HG02678 (cell line): ENCODE results near the gene TMEM11.
A peak's percentile ranks its signal among the peaks of the same experiment; 100 is the strongest.

ENCODE experiments used
- ATAC-seq: cut with Tn5 transposase; IDR thresholded peaks from one replicate; pipeline ENCODE4 v1.9.1; 2021; ENCODE audit warnings: mild to moderate bottlenecking, moderate library complexity; ENCODE audit not compliant: unreplicated experiment

Gene TMEM11, protein sequence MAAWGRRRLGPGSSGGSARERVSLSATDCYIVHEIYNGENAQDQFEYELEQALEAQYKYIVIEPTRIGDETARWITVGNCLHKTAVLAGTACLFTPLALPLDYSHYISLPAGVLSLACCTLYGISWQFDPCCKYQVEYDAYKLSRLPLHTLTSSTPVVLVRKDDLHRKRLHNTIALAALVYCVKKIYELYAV

DNA sequence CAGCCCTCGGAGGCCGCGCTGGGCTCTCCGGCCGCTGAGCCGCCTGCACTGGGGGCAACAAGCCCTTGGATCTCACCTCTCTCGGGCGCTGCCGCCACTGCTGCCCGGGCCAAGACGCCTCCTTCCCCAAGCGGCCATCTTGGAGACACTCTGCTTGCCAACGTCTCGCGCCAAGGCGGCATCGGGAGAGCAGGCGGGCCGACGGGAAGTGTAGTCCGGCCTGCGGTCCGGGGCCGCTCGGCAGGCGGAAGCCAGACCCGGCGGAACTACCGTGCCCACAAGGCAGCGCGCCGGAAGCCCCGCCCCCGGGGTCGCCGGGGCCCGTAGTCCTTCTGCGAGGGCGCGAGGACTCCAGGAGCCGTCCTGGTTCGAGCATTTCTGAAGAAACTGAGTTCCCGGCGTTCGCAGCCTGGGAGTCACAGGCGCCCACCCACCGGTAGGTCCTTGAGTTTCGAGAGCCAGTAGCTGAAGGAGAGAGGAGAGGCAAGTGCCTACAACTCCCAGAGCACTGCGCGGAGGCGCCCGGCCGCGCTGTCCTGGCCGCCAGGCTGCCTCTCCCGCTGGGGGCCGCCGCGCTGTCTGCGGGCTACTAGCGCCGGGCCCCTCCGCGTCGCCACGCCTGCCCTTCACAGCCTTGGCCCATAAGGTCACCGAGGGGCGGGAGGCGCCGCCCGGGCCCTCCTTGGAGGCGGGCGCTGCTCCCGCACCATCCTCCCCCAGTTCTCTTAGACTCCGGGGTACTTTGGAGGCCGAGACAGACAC is at the start of gene TMEM11:
TMEM11 (minus strand) TSS at position 147 of the 762 bp plus-strand sequence; CDS start at position 138, 9 bp downstream.
- ATAC-seq = peak; percentile 83

DNA sequence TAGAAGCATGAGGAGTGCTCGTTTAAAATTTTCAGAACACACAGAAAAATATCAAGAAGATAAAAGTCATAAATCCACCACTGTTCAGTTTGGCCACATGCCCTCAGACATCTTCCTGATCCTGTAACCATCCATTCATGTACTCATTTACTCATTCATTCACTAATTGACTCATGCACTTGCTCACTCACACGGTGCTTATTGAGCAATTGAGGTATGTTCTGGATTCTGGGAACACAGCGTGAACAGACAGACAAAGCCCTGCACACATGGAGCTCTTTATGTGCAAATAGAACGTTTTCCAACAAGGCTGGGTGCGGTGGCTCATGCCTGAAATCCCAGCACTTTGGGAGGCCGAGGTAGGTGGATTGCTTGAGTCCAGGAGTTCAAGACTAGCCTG is 49.4 kb upstream of the TMEM11 start:
- ATAC-seq = no peak

DNA sequence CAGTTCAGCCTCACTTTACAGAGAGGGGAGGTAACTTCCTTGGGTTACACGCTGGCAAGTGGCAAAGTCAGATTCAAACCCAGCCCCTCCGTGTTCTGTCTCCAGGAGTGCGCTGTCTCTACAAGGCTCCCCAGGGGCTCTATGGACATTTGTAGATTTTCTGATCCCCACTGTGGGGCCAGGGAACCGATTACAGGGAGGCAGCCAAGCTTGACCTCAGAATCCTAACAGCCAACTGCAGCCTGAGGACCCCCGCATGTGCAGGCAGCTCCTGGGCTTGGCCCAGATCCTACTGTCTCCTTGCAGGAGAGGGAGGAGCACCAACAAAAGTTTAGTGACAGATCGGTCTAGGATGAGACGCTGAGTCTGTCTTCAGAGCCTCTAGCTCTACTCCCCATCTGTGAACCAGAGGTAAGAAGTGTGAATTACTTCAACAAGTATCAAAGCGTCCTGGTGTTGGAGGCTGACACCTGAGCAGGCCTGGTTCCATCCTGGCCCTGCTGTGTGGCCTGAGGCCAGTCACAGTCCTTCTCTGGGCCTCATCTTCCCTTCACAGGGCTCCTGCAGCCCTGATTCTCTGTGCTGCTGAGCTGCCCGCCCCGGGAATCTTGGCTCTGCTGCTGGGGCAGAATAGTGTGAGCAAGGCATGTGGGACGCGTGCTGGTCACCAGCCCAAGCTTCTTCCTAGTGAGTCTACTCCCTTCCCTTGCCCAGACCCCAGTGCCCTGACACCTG is 48.5 kb upstream of the TMEM11 start:
- ATAC-seq = no peak

DNA sequence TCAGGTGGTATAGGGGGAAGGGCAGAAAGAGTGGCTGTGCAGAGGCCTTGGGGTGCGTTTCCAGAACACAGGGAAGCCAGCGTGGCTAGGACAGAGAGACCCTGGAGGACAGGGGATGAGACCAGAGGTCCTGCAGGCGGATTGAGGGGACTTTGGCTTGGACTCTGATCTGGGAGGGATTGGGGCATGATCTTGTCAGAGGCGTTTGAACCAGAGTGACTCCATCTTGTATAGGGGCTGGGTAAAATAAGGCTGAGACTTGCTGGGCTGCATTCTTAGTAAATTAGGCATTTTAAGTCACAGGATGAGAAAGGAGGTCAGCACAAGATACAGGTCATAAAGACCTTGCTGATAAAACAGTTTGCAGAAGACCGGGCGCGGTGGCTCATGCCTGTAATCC is 44.6 kb upstream of the TMEM11 start:
- ATAC-seq = no peak

DNA sequence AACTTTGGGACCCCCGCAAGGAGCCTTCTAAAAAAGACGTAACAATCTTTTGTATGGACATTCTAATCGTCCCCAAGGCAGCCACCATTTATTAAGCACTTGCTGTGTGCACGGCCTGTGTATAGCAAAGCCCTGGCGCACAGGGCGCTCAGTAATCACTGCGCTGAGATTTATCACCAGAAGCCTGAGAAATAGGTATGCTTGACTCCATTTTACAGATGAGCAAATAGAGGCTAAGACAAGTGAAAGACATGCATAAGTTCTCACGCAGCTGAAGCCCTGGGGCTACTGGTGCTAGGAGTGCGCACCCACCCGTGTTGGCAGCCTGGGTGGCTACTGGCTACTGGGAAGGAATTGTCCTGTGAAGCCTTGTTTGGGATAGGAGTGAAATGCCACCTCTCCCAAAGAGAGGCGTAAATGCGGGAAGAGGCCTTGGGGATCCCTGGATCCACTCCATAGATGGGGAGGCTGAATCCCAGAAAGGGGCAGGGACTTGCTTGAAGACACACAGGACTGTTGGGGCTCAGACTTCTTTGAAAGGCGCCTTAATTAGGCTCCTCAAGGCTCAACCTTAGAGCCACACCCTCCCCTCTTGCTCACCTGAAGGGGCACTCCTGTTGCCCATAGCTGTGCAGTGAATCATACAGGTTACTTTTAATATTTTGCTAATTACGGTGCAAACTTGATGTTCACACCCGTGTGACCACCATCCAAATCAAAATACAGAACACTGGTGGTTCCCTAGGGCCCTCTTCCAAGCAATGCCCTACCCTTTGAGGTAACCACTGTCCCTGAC is 39.9 kb upstream of the TMEM11 start:
- no peak for ATAC-seq

DNA sequence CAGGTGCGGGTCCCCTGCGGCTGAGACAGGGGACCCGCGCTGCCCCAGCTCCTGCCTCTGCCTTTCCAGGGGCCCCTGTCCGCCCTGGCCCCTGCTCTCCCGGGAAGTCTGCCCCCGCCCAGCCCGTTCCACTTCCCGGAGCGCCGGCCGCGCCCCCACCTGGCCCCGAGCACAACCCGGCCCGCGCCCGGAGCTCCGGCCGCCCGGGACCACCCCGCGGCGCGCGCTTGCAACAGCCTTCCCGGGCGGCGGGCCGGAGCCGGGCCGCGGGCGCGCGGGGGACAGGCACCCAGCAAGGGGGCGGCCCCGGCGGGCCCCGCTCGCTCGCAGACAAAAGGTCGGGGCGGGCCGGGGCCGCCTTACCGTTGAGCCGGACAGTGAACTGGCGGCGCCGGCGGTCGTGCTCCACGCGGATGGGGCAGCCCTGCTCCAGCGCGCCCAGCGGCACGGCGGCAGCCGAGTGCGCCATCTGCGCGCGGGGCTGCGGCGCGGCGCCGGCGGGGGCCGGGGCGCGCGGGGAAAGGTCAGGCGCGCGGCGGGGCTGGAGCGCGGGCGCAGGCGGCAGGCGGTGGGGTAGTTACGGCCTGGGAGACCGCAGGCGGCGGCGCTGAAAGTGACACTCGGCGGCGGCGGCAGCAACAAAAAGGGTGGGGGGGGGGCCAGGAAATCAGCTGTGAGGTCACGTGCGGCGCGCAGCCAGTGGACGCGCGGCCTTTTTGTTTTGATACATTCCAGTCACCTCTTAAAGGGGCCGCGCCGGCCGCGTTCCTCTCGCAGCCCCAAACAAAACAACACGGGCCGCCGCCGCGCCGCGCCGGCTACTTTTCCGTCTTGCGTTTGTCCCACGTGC is 39.1 kb upstream of the TMEM11 start, which contains the start of gene NATD1:
NATD1 (minus strand) TSS at position 615 of the 850 bp plus-strand sequence; CDS start at position 469, 146 bp downstream.
- ATAC-seq = peak; percentile 80

DNA sequence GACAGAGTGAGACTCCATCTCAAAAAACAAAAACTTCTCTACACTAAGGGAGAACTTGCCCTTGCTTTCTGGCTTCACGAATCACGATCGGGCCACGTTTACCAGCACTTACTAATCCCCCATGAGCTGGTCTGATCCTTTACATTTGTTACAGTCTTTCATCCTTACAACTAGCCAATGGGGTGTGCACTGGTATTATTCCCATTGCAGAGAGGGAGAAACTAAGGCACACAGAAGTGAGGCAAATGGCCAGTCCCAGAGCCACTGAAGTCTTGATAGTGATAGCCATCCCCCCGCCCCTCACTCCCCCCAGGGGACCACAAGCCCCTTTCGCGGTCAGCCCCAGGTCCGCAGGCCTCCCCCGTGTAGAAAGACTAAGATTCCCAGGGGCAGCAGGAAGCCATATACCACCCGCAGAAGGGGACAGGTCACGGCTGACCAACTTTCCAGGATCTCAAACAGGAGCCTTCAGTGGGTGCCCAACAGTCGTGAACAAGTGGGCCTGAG is 38.4 kb upstream of the TMEM11 start:
- ATAC-seq = no peak

DNA sequence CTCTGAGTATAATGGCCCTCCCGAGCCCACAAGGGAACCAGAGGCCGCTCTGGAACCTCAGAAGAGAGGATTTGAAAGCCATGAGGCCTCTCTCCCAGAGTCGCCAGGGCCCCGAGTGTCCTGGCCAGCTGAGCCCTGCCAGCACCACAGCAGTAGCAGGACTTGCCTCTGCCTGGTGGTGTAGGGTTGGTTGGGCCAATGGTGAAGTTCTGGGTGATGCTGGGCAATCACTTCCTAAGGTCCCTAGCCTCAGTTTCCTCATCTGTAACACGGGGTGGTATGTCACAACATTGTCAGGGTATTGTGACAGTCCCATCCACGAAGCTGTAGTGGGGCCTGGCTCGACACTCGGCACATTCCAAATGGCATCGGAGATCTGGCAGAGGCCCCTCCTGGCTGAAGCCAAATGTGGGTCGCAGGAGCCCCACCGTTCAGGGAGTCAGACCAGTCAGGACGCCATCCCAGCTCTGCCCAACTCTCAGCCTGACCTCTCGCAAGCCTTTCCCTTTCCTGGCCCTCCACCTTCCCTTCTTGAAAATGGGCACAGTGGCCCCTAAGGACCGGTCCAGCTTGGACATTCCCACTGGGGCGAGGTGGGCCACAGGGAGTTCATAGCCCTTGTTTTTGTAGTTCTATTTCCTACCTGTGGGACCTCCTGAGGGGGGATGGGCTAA is 37.5 kb upstream of the TMEM11 start:
- ATAC-seq = no peak

DNA sequence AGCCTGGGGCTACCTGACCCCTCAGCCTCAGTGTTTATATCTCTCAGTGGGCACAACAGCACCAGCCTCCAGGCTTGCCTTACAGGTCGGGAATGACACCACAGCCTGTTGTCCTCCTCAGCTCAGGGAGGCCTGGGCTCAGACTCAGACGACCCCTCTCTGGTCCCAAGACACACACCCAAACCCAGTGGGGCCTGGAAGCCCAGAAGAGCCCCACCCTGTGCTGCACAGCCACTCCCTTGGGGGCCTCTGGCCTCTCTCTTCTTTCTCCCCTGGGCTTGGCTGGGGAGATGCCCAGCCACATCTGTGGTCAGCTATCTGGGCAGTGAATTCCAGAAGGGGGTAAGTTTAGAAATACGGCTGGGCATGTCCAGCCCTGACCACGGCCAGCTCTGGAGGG is 36.9 kb upstream of the TMEM11 start:
- no peak for ATAC-seq

DNA sequence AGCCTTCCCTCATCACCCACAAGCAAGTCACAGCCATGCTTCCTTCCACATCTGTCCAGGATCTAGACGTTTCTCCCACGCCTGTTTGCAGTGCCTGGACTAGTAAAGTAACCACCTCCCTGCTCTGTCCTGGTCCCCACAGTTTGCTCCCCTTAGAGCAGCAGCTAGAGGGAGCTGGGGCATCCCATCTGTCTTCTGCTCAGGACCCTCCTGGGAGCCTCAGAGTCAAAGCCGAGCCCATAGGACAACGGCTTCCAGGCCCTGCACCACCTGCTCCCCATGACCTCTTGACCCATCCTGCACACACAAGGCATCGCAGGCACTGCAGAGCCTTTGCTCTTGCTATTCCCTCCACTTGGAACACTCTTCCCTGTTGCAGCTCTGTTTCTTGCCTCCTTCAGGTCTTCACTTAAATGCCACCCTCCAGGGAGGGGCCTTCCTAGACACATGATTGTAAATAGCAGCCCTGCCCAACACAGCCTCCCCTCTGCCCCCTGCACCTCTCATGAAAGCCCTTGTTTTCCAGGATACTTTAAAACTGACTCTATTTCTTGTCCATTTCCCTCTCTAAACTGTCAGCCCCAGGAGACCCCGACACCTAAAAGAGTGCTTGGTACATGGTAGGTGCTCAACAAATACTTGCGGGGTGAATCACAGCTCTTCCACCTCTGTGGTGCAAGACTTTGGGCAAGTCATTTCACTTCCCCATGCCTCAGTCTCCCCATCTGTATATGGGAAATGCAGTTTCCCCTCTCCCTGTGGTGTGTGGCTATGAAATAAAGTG is 36.2 kb upstream of the TMEM11 start:
- ATAC-seq = no peak

DNA sequence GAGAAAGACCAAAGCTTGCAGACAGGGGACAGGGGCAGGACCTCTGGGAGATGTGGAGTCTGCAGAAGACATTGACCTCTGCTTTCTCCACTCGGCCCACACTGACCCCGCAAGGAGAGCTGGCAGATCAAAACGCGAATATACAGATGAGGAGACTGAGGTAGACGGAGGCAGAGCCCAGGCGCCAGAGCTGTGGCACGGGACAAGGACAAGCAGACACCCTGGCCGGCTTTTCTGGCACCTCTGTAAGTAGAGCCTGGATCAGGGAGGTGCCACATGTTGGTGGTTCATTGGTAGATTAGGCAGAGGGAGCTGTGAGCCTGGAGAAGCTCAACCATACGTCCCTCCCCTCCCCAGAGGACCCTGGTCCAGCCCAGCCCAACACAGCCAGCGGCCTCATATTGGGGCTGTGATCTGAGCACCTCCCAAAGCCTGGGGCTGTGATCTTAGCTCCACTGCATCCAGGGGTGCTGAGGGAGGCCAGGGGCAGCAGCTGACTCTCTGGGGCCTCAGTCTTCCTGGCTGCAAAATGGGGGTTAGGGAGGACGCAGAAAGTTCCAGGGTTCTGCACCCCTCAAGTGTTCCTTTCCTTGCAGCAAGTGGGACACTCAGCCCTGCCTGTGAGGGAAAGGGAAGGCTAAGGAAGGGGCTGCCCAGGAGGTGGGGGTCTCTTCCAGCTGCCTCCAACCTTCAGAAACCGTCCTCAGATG is 35.3 kb upstream of the TMEM11 start:
- ATAC-seq = no peak

DNA sequence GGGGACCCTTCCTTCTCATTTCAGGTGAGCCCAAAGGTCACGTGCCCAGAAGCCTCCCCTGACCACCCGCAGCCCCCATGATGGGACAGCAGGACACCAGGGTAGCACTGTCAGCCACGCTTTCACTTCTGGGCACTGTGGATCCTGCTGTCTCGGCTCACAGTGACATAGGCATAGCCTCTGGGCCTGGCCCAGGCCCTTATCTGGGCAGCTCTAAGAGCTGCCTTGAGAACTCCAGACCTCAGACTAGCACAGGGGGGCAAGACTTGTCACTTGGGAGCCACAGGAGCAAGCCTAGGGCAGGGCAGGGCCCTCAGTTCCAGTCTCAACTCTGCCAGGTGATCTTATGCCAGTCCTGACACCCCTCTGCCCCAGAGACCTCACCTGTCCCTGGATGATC is 34.5 kb upstream of the TMEM11 start:
- ATAC-seq = no peak

DNA sequence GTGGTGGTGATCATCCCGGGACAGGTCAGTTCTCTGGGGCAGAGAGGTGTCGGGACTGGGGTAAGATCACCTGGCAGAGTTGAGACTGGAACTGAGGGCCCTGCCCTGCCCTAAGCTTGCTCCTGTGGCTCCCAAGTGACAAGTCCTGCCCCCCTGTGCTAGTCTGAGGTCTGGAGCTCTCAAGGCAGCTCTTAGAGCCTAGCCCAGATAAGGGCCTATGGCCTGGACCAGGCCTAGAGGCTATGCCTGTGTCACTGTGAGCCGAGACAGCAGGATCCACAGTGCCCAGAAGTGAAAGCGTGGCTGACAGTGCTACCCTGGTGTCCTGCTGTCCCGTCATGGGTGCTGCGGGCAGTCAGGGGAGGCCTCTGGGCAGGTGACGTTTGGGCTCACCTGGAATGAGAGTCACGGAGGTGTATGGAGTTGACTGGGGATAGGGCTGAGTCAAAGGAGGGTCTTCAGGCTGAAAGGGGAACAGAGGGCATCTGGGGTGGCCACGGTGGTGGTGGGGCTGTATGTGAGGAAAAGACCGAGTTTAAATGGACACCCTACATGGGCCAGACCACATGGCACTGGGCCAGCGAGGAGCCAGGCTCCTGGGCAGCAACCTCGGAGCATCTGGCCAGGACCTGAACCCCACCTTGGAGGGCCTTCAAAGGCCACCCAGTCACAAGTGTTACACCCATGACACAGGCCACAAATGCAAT is 33.7 kb upstream of the TMEM11 start:
- ATAC-seq = no peak

DNA sequence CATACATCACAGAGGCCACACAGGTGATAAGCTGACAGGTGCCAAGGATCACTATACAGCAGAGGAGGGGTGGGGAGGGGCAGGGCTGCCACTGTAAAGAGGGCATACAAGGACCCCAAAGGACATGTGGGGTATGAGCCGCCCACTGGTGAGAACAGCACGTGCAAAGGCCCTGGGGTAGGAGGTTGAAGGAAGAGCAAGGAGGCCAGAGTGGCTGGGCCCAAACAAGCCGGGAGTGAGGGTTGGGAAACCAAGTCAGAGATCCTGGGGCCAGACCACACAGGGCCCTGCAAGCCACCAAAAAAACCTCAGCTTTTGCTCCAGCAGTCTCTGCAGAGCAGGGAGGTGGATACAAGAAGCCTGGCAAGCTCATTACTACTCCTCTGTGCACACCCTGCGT is 32.7 kb upstream of the TMEM11 start:
- no peak for ATAC-seq

DNA sequence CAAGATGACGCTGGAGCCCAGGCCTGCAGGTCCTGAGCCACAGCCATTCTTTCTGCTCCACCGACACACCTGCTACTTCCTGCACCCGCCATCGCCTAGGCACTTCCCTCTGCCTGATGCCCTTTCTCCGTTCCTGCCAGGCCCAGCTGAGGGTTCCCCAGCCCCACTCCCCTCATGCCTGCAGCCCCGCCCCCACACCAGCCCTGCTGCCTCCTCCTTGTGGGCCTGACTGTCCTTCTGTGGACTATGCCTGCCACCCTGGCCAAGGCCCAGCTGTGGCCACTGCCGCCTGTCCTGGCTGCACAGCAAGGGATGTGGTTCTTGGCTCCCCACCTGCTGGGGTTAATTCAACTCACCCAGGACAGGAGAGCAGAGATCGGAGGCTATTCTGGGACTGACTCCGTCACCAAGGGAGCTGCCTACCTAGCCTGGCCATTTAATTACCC is 31.7 kb upstream of the TMEM11 start:
- ATAC-seq = no peak

DNA sequence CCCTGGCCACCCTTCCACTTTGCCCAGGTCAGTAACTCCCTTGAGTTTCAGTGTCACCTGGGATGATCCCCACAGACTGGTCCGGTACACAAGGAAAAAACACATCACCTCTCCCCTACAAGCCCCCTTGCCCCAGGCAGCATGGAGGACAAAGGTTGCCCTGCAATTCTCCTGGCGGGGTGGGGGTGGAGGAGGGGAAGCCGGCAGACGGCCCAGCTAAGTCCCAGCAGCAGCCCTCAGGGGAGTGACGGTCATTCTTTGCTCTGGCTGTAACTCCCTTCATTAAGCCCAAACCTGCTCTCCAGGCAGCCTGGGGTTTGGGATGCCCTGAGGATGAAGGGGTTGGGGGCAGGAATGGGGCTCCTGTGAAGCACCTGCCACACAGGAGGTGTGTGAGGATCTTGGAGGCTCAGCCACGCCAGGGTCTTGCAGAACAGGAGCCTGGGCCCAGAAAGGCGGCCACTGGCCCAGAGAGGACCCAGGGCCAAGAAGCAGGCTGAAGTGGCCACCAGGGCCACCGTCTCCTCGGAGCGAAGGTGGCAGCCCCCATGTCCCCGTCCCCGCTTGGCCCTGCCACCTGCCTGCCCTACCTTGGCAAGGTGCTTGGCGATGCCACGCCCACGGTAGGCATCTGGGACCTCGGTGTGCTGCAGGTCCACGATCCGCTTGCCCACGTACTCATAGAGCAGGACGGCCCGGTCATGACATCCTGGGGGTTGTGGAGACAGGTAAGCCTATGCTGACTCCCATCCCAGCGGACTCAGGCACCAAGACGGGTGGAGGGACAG is 29.7 kb upstream of the TMEM11 start:
- ATAC-seq = no peak
